Astrocyte of the cerebellum (primary cell): ENCODE data around the gene XYLT1.

Source experiments
- DNase-seq: peaks from one replicate; pipeline ENCODE4 v3.0.0-alpha.2; 2011; ENCODE audit warnings: low read depth
- H3K4me3 ChIP-seq: 2 replicates; pipeline ENCODE4 v1.5.1; 2011; ENCODE audit warnings: mild to moderate bottlenecking, low read depth, low read length, moderate library complexity
- CTCF ChIP-seq: IDR thresholded peaks from 2 replicates; pipeline ENCODE4 v1.5.1; 2012; ENCODE audit warnings: low read length, low read depth, moderate library complexity, mild to moderate bottlenecking; ENCODE audit errors: missing control alignments
- in situ Hi-C: cut with HindIII; loops from 2 replicates; pipeline ENCODE4 v1.10.0; 2017; ENCODE audit warnings: low sequenced_read_pairs

XYLT1 gene

GRCh38 chr16:17395849-17396480 is 74.8 kb downstream of the XYLT1 start:
- in situ Hi-C loops = no loop called here

GRCh38 chr16:17392857-17393692 is 77.7 kb downstream of the XYLT1 start:
- in situ Hi-C loops = no loop called here
- no peak for TF ChIP-seq CTCF
- H3K4me3 ChIP-seq = no peak overlapping the region
- DNase-seq = no peak

More at GRCh38 chr16:17395849-17396480, 74.8 kb downstream of the XYLT1 start:
- no peak for DNase-seq
- no peak for TF ChIP-seq CTCF
- H3K4me3 ChIP-seq = no peak overlapping the region

GRCh38 chr16:17392127-17392856 is 78.5 kb downstream of the XYLT1 start:
- no peak overlapping the region for H3K4me3 ChIP-seq
- TF ChIP-seq CTCF = no peak
- no peak for DNase-seq
- in situ Hi-C loops = no loop called here

- in situ Hi-C loops = no loop called here
- TF ChIP-seq CTCF = no peak
- no peak overlapping the region for H3K4me3 ChIP-seq
- no peak for DNase-seq
Measured at GRCh38 chr16:17391715-17392114, 79.0 kb downstream of the XYLT1 start.

GRCh38 chr16:17389384-17389783 is 81.4 kb downstream of the XYLT1 start:
- DNase-seq = no peak
- H3K4me3 ChIP-seq = no peak overlapping the region
- TF ChIP-seq CTCF = no peak
- in situ Hi-C loops = no loop called here

GRCh38 chr16:17387256-17387655 is 83.5 kb downstream of the XYLT1 start:
- in situ Hi-C loops = no loop called here
- DNase-seq = no peak
- TF ChIP-seq CTCF = no peak
- H3K4me3 ChIP-seq = no peak overlapping the region
